GM12891 (cell line): ENCODE results near the gene TRIM65.

Experiments
- PAX5 ChIP-seq: IDR thresholded peaks from 2 replicates; pipeline ENCODE4 v1.6.1; 2011; ENCODE audit warnings: low read length, moderate library complexity, mild to moderate bottlenecking; ENCODE audit not compliant: insufficient read depth, severe bottlenecking
- POLR2A ChIP-seq: IDR thresholded peaks from 2 replicates; pipeline ENCODE4 v1.6.1; 2011; ENCODE audit warnings: low read depth, low read length, control low read depth
- POLR2AphosphoS5 ChIP-seq: IDR thresholded peaks from 2 replicates; pipeline ENCODE4 v1.6.1; 2011; ENCODE audit warnings: low read depth, low read length, control low read depth
- POU2F2 ChIP-seq: IDR thresholded peaks from 2 replicates; pipeline ENCODE4 v1.6.1; 2011; ENCODE audit warnings: low read depth, mild to moderate bottlenecking, control low read depth, low read length, moderate library complexity
- TAF1 ChIP-seq: IDR thresholded peaks from 2 replicates; pipeline ENCODE4 v1.6.1; 2011; ENCODE audit warnings: low read depth, low read length, control low read depth

DNA sequence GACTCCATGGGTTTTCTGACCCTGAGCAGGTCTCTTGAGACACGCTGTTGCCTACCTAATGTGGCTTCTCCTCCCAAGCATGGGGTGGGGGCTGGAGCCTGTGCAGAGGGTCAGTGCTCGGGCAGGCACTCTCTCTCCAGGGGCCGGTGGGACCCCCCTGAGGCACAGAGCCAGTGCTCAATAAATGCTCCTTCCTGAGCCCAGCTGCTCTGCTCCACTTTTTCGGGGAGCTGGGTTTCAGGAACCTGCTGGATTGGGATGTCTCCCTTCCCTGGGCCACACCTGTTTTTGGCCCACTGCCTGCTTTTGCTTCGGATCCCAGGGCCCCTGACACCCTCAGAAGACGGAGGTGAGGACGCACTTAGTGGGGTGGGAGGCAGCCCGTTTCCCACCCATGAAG lies 1.3 kb upstream of the TRIM65 start:
- TF ChIP-seq POLR2A (no peak), TAF1 (no peak), PAX5 (no peak), POLR2AphosphoS5 (no peak), POU2F2 (no peak)
